Measurements from ENCODE around the gene LRAT.
A peak's percentile ranks its signal among the peaks of the same experiment; 100 is the strongest.
"Not testable (repeated sequence)": the region's sequence is repeated elsewhere in the genome, so short reads cannot be mapped to it uniquely, and the experiment has no call there.

LRAT gene

DNA sequence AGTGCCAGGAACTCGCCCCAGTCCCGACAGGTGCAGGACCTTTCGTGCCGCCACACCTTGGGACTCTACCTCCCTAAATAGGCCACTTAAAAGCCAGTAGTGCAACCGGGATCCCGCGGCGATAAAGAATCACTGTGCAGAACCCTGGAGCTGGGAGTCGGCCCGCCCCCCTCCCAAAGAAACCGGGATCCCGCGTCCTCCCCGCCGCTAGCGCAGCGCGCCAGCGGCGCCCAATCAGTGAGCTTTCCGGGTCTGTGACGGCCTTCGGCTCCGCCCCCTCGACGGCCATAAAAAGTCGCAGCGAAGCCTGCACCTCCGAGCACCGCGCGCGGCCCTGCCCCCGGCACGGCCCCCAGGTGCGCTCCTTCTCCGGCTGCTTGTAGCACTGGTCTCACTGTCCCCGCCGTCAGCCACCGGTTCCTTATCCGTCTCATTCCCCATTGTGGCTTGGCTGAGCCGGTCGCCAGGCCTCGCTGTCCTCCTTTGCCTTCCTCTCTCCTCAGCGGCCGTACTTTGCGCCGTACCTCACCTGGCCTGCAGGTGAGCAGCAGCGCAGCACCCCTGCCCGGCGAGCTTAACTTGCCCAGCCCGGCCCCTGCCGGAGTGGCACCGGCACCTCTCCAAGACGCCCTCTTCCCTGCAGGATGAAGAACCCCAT lies at the start of gene LRAT:
Gene LRAT (plus strand): TSS at position 318 of the 658 bp plus-strand sequence. CDS start 327 bp downstream, at position 645.
- peak in 1 of 3 donors; percentile 8 for DNase-seq (ENCODE audit: low read depth in 3 of 3, low spot score in 1 of 3)

GRCh38 chr4:154707877-154708276 lies 35.9 kb upstream of the LRAT start:
- no peak for DNase-seq (ENCODE audit: low read depth in 3 of 3, low spot score in 1 of 3)

GRCh38 chr4:154709550-154709949 lies 34.2 kb upstream of the LRAT start:
- DNase-seq (ENCODE audit: low read depth in 3 of 3, low spot score in 1 of 3) = no peak

DNA sequence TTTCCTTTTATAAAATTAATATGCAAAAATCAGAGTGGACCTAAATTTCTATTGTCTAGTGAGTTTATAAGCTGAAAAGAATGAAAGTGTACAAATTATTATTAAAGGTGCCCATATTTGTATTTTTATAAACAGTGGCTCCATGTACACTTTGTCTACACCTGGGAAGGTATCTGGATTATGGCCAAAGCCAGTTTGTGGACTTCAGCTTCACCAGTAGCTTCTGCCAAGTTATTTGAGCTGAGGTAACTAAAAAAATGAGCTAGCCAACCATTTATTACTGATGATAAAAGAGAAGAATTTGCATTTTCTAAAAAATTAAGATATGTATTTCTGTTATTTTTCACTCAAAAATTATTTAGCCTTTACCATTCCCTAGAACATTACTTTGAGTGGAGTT lies 32.3 kb upstream of the LRAT start:
- no peak for DNase-seq (ENCODE audit: low read depth in 3 of 3, low spot score in 1 of 3)

DNA sequence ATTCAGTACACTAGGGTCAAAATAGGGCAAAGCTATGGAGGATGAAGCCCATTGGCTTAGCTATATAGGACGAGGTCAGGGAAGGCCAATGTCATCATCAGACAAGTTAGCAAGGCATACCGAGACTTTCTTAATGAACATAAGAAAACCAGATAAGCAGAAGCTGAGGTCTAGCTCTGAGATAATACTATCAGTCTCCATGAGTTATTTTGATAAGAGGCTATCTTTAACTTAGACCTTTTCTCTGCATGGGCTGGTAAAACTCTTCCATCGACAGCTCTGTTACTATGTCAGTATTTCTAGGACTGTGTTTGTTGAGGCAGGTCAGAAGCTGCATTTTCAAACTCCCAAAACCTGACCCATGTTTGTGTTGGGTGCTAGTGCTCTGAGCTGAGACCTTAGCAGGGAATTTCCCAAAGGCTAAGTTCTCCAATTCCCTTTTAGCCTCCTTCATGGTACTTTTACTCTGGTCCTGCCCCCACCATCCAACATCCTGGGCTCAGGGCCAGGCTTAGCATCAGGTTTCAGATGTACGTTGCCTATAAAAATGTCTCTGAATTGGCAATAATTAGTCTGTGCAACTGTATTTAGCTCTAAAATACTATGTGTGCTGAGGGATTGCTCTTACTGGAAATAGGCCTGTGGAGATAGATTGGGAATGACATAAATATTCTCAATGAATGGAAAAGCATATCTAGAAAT lies 29.3 kb upstream of the LRAT start:
- DNase-seq (ENCODE audit: low read depth in 3 of 3, low spot score in 1 of 3) = no peak

DNA sequence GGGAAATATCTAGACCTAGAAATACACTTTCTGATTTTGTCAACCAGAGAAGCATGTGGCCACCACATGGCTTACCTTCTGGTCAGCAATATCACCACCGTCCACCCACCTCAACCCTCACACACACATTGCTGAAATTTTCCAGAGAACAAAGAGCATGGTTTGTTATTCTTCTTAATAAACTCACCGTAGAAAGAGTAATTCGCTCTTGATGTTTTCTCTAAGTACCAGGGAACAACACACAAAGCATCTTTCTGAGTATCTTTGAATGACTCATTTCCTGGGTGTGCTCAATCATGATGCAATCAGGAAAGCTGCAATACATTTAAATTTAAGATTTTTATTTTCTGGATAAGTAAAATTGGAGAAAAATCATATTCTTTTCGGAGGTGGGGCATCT lies 24.7 kb upstream of the LRAT start:
- no peak for DNase-seq (ENCODE audit: low read depth in 3 of 3, low spot score in 1 of 3)

GRCh38 chr4:154720123-154720522 lies 23.7 kb upstream of the LRAT start:
- DNase-seq (ENCODE audit: low read depth in 3 of 3, low spot score in 1 of 3) = no peak

GRCh38 chr4:154720618-154721267 lies 23.1 kb upstream of the LRAT start:
- no peak for DNase-seq (ENCODE audit: low read depth in 3 of 3, low spot score in 1 of 3)

GRCh38 chr4:154722262-154722661 lies 21.5 kb upstream of the LRAT start:
- DNase-seq (ENCODE audit: low read depth in 3 of 3, low spot score in 1 of 3) = no peak

DNA sequence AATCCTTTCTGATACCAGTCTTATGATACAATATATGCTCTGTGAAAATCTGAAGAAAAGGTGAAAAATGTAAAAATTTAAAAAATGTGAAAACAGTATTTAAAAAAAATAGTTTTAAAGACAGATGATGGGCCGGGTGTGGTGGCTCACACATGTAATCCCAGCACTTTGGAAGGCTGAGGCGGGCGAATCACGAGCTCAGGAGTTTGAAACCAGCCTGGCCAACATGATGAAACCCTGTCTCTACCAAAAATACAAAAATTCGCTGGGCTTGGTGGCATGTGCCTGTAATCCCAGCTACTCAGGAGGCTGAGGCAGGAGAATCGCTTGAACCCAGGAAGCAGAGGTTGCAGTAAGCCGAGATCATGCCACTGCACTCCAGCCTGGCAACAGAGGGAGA lies 20.2 kb upstream of the LRAT start:
- not testable (repeated sequence) for DNase-seq (ENCODE audit: low read depth in 3 of 3, low spot score in 1 of 3)

- DNase-seq (ENCODE audit: low read depth in 3 of 3, low spot score in 1 of 3) = no peak
Measured at GRCh38 chr4:154727540-154727939, 16.3 kb upstream of the LRAT start.

DNA sequence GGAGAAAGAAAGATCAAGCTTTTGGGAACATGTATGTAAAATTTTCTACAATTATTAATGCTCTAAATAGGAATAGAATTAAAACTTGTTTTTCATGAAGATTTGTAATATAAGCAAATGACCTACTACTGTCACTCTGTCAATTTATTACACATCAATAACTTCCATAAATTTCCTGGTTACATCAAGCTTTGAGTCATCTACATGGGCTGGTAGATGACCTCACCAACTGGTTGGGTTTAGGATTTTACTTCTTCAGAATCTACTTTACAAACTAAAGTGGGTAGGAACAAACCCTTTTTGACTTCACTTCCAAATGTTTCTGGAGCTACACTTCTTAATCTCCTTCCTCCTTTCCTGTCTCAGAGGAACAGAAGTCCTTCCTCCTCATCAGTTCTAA lies 12.0 kb upstream of the LRAT start:
- no peak for DNase-seq (ENCODE audit: low read depth in 3 of 3, low spot score in 1 of 3)

DNA sequence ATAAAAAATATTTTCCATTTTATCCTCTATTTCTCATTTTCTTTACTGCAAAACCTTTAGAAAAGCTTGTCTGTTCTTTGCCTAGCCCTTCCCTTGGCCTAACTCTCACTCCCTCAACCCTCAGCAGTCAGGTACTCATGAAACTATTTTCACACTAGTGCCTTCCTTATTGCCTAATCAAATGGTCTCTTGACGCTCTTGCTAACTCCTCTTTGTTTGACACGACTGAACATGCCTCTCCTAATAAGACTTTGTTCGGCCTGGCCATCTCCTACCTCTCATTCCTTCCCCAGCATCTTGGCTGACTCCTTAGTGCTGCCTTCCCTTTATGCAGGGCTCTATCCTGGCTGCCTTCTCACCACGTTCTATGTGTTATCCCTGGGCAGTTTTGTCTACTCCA lies 11.1 kb upstream of the LRAT start:
- no peak for DNase-seq (ENCODE audit: low read depth in 3 of 3, low spot score in 1 of 3)

GRCh38 chr4:154736770-154737169 lies 7.0 kb upstream of the LRAT start:
- DNase-seq (ENCODE audit: low read depth in 3 of 3, low spot score in 1 of 3) = no peak

DNA sequence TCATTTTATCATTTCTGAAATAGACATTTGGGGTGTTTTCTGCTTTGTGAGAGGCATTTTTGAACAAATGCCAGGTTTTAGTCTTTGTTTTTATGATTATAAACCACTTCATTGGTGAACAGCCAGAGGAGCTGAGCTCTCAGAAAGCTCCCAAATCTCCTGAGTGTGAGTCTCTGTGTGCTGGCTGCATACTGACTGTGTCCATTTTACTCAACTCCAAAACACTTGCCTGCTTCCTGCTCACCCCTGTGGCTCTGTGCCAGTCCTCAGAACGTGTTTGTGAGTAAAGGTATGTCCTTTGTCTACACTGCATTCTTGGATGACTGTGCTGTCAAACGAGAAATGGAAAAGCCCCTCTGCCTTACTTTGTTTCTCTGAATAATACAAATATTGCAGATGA lies 5.4 kb upstream of the LRAT start:
- no peak for DNase-seq (ENCODE audit: low read depth in 3 of 3, low spot score in 1 of 3)

DNA sequence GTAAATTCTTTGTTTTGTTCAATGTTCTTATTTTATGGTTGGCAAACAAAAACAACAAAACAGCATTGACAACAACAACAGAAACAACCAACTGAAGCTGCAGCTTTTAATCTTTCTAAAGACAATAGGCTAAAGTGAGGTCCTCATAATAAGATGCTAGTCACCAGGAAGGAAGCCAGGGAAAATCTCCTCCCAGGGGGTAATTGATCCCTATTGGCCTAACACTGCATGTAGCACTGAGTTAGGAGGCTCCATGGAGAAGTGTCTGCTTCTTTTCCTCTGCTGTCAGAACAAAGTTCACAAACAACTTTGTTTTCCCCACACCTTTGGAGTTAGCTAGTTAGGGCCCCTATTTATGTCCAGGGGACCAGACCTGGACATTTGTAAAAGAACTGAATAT lies 4.7 kb upstream of the LRAT start:
- DNase-seq (ENCODE audit: low read depth in 3 of 3, low spot score in 1 of 3) = no peak

DNA sequence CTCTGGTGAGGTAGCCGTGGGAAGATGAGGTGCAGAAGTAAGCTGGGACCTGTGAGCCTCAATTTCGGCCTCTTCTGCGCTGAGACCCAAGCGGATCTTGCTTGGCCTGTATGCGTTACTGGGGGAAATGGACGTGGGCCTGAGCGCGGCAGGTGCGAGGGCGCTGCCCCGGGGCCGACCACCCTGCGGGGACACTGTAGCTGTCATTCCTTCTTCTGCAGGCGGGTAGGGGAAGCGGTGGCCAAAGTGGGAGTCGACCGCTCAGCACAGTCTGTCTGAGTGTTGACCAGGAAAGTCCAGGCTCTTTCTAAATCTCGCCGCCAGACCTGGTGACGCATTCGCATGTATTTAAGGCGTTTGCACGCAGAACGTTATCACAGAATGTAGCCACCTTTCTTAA lies 3.3 kb upstream of the LRAT start:
- no peak for DNase-seq (ENCODE audit: low read depth in 3 of 3, low spot score in 1 of 3)

GRCh38 chr4:154741131-154741665 lies 2.6 kb upstream of the LRAT start:
- no peak for DNase-seq (ENCODE audit: low read depth in 3 of 3, low spot score in 1 of 3)

GRCh38 chr4:154741922-154742850 lies 1.6 kb upstream of the LRAT start:
- no peak for DNase-seq (ENCODE audit: low read depth in 3 of 3, low spot score in 1 of 3)

DNA sequence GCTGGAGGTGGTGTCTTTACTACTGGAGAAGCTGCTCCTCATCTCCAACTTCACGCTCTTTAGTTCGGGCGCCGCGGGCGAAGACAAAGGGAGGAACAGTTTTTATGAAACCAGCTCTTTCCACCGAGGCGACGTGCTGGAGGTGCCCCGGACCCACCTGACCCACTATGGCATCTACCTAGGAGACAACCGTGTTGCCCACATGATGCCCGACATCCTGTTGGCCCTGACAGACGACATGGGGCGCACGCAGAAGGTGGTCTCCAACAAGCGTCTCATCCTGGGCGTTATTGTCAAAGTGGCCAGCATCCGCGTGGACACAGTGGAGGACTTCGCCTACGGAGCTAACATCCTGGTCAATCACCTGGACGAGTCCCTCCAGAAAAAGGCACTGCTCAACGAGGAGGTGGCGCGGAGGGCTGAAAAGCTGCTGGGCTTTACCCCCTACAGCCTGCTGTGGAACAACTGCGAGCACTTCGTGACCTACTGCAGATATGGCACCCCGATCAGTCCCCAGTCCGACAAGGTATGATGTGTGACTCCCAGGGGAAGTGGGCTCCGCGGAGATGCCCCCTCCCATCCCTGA lies 634 bp downstream of the LRAT start:
- DNase-seq (ENCODE audit: low read depth in 3 of 3, low spot score in 1 of 3) = no peak

GRCh38 chr4:154757713-154758112 lies 13.9 kb downstream of the LRAT start:
- DNase-seq (ENCODE audit: low read depth in 3 of 3, low spot score in 1 of 3) = no peak

Measured in stimulated activated CD4-positive, alpha-beta T cell treated with anti-CD3 and anti-CD28 coated beads, TNF-alpha, amount 100 ng/mL, for 1 hour (primary cell).